Mesendoderm (in vitro differentiated cells): ENCODE measurements around the gene BABAM2.

Experiments
- DNase-seq: peaks from one replicate; pipeline ENCODE4 v3.0.0; 2013
- H2AK5ac ChIP-seq: 2 replicates; pipeline ENCODE4 v1.6.1; 2013; ENCODE audit warnings: low read length, inconsistent platforms
- H2BK120ac ChIP-seq: 2 replicates; pipeline ENCODE4 v1.6.1; 2013; ENCODE audit warnings: low read depth, mild to moderate bottlenecking, low read length, moderate library complexity, mixed read lengths
- H2BK15ac ChIP-seq: replicated peaks from 2 replicates; pipeline ENCODE4 v1.6.1; 2013; ENCODE audit warnings: low read depth, mild to moderate bottlenecking, moderate library complexity
- H2BK5ac ChIP-seq: 2 replicates; pipeline ENCODE4 v1.6.1; 2013; ENCODE audit warnings: low read length, inconsistent platforms
- H3K18ac ChIP-seq: 2 replicates; pipeline ENCODE4 v1.6.1; 2013; ENCODE audit warnings: mild to moderate bottlenecking, low read length, mixed read lengths
- H3K23ac ChIP-seq: one replicate; pipeline ENCODE4 v1.6.1; 2013; ENCODE audit warnings: low read length
- H3K27ac ChIP-seq: 2 replicates; pipeline ENCODE4 v1.5.1; 2013; ENCODE audit warnings: low read depth, mild to moderate bottlenecking, inconsistent platforms, low read length, moderate library complexity
- H3K27me3 ChIP-seq: 2 replicates; pipeline ENCODE4 v1.6.1; 2013; ENCODE audit warnings: low read length, control low read depth, mild to moderate bottlenecking, inconsistent platforms; ENCODE audit not compliant: insufficient read depth, poor library complexity
- H3K36me3 ChIP-seq: 2 replicates; pipeline ENCODE4 v1.6.1; 2013; ENCODE audit warnings: low read length, inconsistent platforms; ENCODE audit not compliant: control insufficient read depth, insufficient read depth
- H3K4ac ChIP-seq: one replicate; pipeline ENCODE4 v1.6.1; 2013; ENCODE audit warnings: low read depth, mild to moderate bottlenecking, low read length, moderate library complexity
- H3K4me1 ChIP-seq: 2 replicates; pipeline ENCODE4 v1.6.1; 2013; ENCODE audit warnings: low read depth, low read length, inconsistent platforms; ENCODE audit not compliant: control insufficient read depth
- H3K4me2 ChIP-seq: 2 replicates; pipeline ENCODE4 v1.6.1; 2013; ENCODE audit warnings: low read length
- H3K4me3 ChIP-seq: 2 replicates; pipeline ENCODE4 v1.5.1; 2013; ENCODE audit warnings: mild to moderate bottlenecking, low read length
- H3K56ac ChIP-seq: one replicate; pipeline ENCODE4 v1.6.1; 2013; ENCODE audit warnings: low read length
- H3K79me1 ChIP-seq: 2 replicates; pipeline ENCODE4 v1.6.1; 2013; ENCODE audit warnings: low read length, inconsistent platforms
- H3K79me2 ChIP-seq: 2 replicates; pipeline ENCODE4 v1.6.1; 2013; ENCODE audit warnings: mild to moderate bottlenecking, low read length; ENCODE audit not compliant: control insufficient read depth, insufficient read depth
- H3K9ac ChIP-seq: 2 replicates; pipeline ENCODE4 v1.6.1; 2013; ENCODE audit warnings: low read length, inconsistent platforms
- H4K5ac ChIP-seq: one replicate; pipeline ENCODE4 v1.6.1; 2013; ENCODE audit warnings: low read length
- H4K8ac ChIP-seq: one replicate; pipeline ENCODE4 v1.6.1; 2013; ENCODE audit warnings: low read depth, mild to moderate bottlenecking, control low read depth, low read length, moderate library complexity
- WGBS: extraction: QIAGEN DNeasy Blood & Tissue Kit; methylation state at CpG from one replicate; pipeline ENCODE4 v1.1.7; 2013; ENCODE audit warnings: low lambda C conversion rate, missing lambda C conversion rate; ENCODE audit not compliant: insufficient coverage; ENCODE audit errors: extremely low coverage; 5-methylcytosine and 5-hydroxymethylcytosine counted together

Gene BABAM2

DNA sequence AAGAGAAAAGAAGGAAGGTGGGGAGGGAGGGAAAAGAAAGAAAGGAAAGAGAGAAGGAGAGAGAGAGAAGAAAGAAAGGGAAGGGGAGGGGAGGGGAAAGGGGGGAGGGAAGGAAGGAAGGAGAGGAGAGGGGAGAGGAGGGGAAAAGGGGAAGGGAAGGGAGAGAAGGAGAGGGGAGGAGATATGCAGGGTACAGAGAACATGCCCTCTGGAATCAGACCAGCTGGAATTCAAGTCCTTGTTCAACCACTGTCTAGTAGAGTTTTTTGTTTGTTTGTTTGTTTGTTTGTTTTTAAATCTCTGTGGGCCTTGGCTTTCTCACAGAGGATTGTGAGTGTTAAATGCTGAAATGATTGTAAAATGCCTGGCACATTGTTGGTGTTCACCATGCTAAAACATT is 424.4 kb downstream of the BABAM2 start:
- Histone ChIP-seq H3K79me1 (no peaks in the 10 kb centered on the region), H2BK15ac (no peak overlapping the region), H3K27me3 (no peaks in the 10 kb centered on the region), H3K27ac (no peak overlapping the region), H3K4me3 (no peak overlapping the region), H3K79me2 (no peaks in the 10 kb centered on the region), H2AK5ac (no peak overlapping the region), H3K9ac (no peak overlapping the region), H3K4me2 (no peak overlapping the region), H3K18ac (no peak overlapping the region), H4K8ac (no peak overlapping the region), H4K5ac (no peak overlapping the region), H2BK120ac (no peak overlapping the region), H2BK5ac (no peak overlapping the region), H3K56ac (no peak overlapping the region), H3K36me3 (no peaks in the 10 kb centered on the region), H3K4ac (no peak overlapping the region), H3K23ac (no peak overlapping the region), H3K4me1 (no peaks in the 10 kb centered on the region)
- no peak for DNase-seq

DNA sequence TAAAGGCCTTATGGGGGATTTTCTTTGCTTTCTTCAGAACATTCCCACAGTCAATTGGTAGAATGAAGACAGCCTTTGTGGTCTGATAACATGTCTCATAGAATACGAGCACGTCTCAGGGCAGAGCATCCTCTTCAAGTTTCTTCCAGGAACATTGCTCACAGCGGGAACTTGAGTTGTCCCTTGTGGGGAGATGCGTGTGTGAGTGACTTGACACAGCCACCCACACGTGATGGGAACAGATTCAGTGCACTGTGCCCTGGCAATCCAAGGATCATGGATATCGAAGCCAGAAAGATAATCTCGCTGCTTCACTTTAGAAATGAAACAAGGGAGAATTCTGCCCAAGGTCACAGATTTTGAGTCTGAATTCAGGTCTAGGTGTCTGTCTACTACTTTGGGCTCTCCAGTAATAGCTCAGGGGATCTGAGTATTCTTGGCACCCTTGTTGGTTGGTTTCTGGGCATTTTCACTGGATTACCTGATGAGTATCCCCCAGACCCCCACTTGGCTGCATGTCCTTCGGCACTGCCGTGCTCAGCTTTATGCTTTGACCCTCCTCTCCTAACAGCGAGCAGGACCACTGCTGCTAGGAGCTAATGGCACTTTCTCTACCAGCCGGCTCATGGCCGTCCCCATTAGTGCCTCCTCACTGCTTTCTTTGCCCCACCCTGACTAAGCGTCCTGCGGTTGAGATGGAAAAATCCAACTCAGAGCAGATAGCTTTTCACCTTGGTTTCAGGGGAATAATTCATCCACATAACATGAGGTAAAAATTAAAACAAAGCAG is 426.2 kb downstream of the BABAM2 start:
- Histone ChIP-seq H3K4me3 (no peak overlapping the region), H2BK120ac (no peak overlapping the region), H3K36me3 (no peaks in the 10 kb centered on the region), H3K27ac (no peak overlapping the region), H3K23ac (no peak overlapping the region), H2BK5ac (no peak overlapping the region), H3K18ac (no peak overlapping the region), H3K4me1 (no peaks in the 10 kb centered on the region), H3K56ac (no peak overlapping the region), H3K79me2 (no peaks in the 10 kb centered on the region), H3K4ac (no peak overlapping the region), H4K8ac (no peak overlapping the region), H4K5ac (no peak overlapping the region), H3K9ac (no peak overlapping the region), H2AK5ac (no peak overlapping the region), H2BK15ac (no peak overlapping the region), H3K79me1 (no peaks in the 10 kb centered on the region), H3K27me3 (no peaks in the 10 kb centered on the region), H3K4me2 (no peak overlapping the region)
- DNase-seq = no peak
- WGBS = no CpG with 5 or more reads among the region's 14 CpGs

DNA sequence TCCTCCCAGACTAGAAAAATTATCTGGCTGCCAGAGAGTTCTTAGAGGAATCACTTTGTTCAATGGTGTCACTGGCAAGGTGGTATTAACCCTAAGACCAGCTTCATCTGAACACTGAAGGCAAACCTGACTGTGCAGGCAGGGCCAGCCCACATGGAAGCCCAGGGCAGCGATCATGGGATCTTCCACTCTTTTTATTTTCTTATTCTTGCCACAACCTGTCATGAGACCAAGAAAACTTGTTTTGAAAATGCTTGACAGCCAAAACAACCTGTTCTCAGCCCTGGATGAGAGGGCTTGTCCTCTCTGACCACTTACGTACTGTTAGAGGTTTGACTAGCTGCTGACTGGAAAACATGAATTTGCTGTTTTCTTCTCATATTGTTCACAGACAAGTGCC is 426.9 kb downstream of the BABAM2 start:
- H3K4ac ChIP-seq = no peak overlapping the region
- H2BK15ac ChIP-seq = no peak overlapping the region
- no peaks in the 10 kb centered on the region for H3K79me1 ChIP-seq
- H3K4me1 ChIP-seq = no peaks in the 10 kb centered on the region
- no peak overlapping the region for H3K27ac ChIP-seq
- no peak overlapping the region for H3K56ac ChIP-seq
- no peak overlapping the region for H2BK120ac ChIP-seq
- no peak overlapping the region for H2AK5ac ChIP-seq
- no peak overlapping the region for H4K8ac ChIP-seq
- H3K9ac ChIP-seq = no peak overlapping the region
- no peak overlapping the region for H3K4me3 ChIP-seq
- H3K23ac ChIP-seq = no peak overlapping the region
- no peaks in the 10 kb centered on the region for H3K36me3 ChIP-seq
- H3K79me2 ChIP-seq = no peaks in the 10 kb centered on the region
- no peak overlapping the region for H3K18ac ChIP-seq
- no peak for DNase-seq
- no peak overlapping the region for H3K4me2 ChIP-seq
- H3K27me3 ChIP-seq = no peaks in the 10 kb centered on the region
- no peak overlapping the region for H2BK5ac ChIP-seq
- H4K5ac ChIP-seq = no peak overlapping the region
- WGBS = no CpG with 5 or more reads among the region's 2 CpGs

DNA sequence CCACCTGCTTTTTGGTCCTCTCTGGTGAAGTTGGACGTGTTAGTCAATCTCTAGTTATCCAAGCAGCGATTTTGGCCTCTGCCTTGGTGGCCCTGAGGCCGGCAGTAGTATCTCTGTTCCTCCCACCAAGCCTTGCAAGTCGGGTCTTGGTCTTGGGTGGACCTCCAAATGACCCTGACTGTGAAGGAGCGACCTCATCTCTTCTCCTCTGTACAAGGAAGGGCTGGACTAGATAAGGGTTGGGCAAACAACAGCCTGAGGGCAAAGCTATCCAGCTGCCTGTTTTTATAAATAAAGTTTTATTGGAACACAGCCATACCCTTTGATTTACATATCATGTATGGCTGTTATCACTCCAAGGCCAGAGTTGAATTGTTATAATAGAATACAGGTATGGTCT is 427.5 kb downstream of the BABAM2 start:
- Histone ChIP-seq H3K27me3 (no peaks in the 10 kb centered on the region), H2BK5ac (no peak overlapping the region), H3K4ac (no peak overlapping the region), H3K79me2 (no peaks in the 10 kb centered on the region), H3K79me1 (no peaks in the 10 kb centered on the region), H4K8ac (no peak overlapping the region), H2AK5ac (no peak overlapping the region), H3K18ac (no peak overlapping the region), H2BK15ac (no peak overlapping the region), H3K4me2 (no peak overlapping the region), H2BK120ac (no peak overlapping the region), H4K5ac (no peak overlapping the region), H3K56ac (no peak overlapping the region), H3K9ac (no peak overlapping the region), H3K23ac (no peak overlapping the region), H3K27ac (no peak overlapping the region), H3K36me3 (no peaks in the 10 kb centered on the region), H3K4me3 (no peak overlapping the region), H3K4me1 (no peaks in the 10 kb centered on the region)
- no CpG with 5 or more reads among the region's 5 CpGs for WGBS
- DNase-seq = no peak

DNA sequence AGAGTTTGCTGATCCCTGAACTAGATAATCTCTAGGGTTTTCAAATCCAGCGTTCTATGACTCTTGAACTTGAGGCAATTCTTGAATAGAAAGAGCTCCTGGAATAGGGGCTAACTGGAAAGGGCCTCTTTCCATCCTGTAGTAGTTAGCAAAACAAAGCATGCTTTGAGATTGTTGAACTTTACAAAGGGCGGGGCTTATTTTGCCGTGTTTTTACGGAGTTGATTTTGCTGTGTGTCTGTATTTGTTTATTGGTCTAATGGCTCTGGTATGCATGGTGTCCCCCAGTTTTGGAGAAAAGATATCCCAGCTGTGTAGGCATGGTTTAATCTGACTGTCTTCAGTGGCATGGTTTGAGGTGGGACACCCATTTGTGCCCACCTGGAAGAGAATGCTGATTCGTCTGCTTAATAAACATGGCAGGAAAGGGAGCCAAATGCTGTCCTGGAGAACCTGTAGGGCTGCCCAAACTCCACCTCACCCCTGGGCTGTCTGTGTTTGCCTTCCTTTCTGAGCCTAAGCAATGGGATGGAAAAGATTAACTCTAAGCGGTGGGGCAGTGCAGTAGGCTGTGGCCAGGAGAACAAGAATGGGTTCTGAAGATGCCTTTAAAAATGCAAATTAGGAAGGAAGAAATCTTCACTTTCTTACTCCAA is 428.1 kb downstream of the BABAM2 start:
- no peaks in the 10 kb centered on the region for H3K36me3 ChIP-seq
- no peak for DNase-seq
- H2BK5ac ChIP-seq = no peak overlapping the region
- H3K56ac ChIP-seq = no peak overlapping the region
- no peak overlapping the region for H3K4me2 ChIP-seq
- no peaks in the 10 kb centered on the region for H3K79me1 ChIP-seq
- H3K4ac ChIP-seq = no peak overlapping the region
- no peak overlapping the region for H4K5ac ChIP-seq
- no peak overlapping the region for H3K9ac ChIP-seq
- H3K23ac ChIP-seq = no peak overlapping the region
- H3K18ac ChIP-seq = no peak overlapping the region
- no peaks in the 10 kb centered on the region for H3K27me3 ChIP-seq
- H3K79me2 ChIP-seq = no peaks in the 10 kb centered on the region
- no peak overlapping the region for H3K27ac ChIP-seq
- no peak overlapping the region for H2BK15ac ChIP-seq
- no peak overlapping the region for H3K4me3 ChIP-seq
- no peaks in the 10 kb centered on the region for H3K4me1 ChIP-seq
- no peak overlapping the region for H2AK5ac ChIP-seq
- no peak overlapping the region for H4K8ac ChIP-seq
- no peak overlapping the region for H2BK120ac ChIP-seq
- no CpG with 5 or more reads among the region's 6 CpGs for WGBS
